Measurements from ENCODE around the gene ZNF701. TPM values are rescaled to one million over a fixed set of nuclear protein-coding genes. Genes with fewer than 3 reads are reported as not detected.

The ZNF701 gene
- total and polyA plus RNA-seq, 2 experiments from 2014 or later = 8.5 to 24.7 TPM

DNA sequence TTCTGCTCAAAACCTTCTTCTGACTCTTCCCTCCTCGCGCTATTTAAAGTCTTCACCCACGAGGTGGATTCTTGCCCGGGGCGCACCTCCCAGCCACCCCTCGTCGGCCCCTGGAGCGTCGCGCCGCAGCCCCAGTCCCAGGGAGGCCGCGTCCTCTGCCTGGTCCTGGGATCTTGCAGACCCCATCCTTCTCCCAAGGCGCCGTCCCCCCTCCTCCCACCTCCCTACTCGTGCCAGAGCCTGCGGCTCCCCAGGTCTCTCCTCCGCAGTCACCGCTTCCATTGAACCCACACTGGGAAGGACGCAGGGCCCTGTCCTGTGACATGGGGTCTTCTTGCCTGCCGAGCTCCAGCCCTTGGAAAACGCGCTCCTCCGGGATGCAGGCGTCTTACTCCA lies 42.1 kb upstream of the ZNF701 start (continued):
- TF ChIP-seq, protein P1, sequence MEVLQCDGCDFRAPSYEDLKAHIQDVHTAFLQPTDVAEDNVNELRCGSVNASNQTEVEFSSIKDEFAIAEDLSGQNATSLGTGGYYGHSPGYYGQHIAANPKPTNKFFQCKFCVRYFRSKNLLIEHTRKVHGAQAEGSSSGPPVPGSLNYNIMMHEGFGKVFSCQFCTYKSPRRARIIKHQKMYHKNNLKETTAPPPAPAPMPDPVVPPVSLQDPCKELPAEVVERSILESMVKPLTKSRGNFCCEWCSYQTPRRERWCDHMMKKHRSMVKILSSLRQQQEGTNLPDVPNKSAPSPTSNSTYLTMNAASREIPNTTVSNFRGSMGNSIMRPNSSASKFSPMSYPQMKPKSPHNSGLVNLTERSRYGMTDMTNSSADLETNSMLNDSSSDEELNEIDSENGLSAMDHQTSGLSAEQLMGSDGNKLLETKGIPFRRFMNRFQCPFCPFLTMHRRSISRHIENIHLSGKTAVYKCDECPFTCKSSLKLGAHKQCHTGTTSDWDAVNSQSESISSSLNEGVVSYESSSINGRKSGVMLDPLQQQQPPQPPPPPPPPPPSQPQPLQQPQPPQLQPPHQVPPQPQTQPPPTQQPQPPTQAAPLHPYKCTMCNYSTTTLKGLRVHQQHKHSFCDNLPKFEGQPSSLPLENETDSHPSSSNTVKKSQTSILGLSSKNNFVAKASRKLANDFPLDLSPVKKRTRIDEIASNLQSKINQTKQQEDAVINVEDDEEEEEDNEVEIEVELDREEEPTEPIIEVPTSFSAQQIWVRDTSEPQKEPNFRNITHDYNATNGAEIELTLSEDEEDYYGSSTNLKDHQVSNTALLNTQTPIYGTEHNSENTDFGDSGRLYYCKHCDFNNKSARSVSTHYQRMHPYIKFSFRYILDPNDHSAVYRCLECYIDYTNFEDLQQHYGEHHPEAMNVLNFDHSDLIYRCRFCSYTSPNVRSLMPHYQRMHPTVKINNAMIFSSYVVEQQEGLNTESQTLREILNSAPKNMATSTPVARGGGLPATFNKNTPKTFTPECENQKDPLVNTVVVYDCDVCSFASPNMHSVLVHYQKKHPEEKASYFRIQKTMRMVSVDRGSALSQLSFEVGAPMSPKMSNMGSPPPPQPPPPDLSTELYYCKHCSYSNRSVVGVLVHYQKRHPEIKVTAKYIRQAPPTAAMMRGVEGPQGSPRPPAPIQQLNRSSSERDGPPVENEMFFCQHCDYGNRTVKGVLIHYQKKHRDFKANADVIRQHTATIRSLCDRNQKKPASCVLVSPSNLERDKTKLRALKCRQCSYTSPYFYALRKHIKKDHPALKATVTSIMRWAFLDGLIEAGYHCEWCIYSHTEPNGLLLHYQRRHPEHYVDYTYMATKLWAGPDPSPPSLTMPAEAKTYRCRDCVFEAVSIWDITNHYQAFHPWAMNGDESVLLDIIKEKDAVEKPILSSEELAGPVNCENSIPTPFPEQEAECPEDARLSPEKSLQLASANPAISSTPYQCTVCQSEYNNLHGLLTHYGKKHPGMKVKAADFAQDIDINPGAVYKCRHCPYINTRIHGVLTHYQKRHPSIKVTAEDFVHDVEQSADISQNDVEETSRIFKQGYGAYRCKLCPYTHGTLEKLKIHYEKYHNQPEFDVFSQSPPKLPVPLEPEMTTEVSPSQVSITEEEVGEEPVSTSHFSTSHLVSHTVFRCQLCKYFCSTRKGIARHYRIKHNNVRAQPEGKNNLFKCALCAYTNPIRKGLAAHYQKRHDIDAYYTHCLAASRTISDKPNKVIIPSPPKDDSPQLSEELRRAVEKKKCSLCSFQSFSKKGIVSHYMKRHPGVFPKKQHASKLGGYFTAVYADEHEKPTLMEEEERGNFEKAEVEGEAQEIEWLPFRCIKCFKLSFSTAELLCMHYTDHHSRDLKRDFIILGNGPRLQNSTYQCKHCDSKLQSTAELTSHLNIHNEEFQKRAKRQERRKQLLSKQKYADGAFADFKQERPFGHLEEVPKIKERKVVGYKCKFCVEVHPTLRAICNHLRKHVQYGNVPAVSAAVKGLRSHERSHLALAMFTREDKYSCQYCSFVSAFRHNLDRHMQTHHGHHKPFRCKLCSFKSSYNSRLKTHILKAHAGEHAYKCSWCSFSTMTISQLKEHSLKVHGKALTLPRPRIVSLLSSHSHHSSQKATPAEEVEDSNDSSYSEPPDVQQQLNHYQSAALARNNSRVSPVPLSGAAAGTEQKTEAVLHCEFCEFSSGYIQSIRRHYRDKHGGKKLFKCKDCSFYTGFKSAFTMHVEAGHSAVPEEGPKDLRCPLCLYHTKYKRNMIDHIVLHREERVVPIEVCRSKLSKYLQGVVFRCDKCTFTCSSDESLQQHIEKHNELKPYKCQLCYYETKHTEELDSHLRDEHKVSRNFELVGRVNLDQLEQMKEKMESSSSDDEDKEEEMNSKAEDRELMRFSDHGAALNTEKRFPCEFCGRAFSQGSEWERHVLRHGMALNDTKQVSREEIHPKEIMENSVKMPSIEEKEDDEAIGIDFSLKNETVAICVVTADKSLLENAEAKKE (CRISPR knock-in tag; IDR thresholded peaks at IDR 0.05) = no peak
- TF ChIP-seq, protein P2, sequence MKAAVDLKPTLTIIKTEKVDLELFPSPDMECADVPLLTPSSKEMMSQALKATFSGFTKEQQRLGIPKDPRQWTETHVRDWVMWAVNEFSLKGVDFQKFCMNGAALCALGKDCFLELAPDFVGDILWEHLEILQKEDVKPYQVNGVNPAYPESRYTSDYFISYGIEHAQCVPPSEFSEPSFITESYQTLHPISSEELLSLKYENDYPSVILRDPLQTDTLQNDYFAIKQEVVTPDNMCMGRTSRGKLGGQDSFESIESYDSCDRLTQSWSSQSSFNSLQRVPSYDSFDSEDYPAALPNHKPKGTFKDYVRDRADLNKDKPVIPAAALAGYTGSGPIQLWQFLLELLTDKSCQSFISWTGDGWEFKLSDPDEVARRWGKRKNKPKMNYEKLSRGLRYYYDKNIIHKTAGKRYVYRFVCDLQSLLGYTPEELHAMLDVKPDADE (IDR thresholded peaks at IDR 0.05) = no peak
- no peak for TF ChIP-seq CREB1 (CRISPR knock-in tag; IDR thresholded peaks at IDR 0.05; ENCODE audit: low read depth)

DNA sequence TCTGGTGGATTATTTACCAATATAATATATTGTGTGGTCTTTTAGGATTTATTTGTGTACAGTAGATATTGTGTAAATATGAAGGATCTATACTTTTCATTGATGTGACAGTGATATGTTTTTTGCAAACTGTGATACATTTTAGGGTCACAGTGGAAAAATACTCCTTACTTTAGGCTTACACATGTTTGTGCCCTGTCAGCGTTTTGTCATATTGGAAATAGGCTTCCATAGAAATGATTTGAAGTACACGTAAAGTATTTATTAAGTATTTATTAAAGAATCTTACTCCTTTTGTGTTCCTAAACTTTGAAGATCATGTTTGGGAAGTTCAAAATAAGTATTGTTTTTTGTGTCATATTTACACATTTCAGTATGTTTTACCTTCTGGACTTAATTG lies 37.6 kb upstream of the ZNF701 start:
- H3K4me1 Mint-ChIP-seq = peaks cover 24% of the 10 kb centered on the region
- H4K20me1 ChIP-seq (replicated peaks; ENCODE audit: insufficient read depth) = peaks cover 4% of the 10 kb centered on the region
- no peaks in the 10 kb centered on the region for H3K9me2 ChIP-seq (ENCODE audit: insufficient read depth)
- H3K4me3 ChIP-seq = no peak overlapping the region
- H3K27me3 ChIP-seq (ENCODE audit: insufficient read depth) = peaks cover 8% of the 10 kb centered on the region
- no peaks in the 10 kb centered on the region for H3K36me3 ChIP-seq (ENCODE audit: insufficient read depth)
- no peak for DNase-seq (ENCODE audit: low spot score)
- H3K4me1 ChIP-seq (ENCODE audit: insufficient read depth) = no peaks in the 10 kb centered on the region; the same call in 1 of the 2 replicates
- no peak overlapping the region for H2AFZ ChIP-seq
- no peaks in the 10 kb centered on the region; the same call in 2 of the 3 replicates for H3K36me3 Mint-ChIP-seq (ENCODE audit: low read depth)
- no peak overlapping the region for H3K27ac ChIP-seq (ENCODE audit: low read depth)
- no peaks in the 10 kb centered on the region for H3K9me3 Mint-ChIP-seq
- H3K4me2 ChIP-seq = no peak overlapping the region
- no peak overlapping the region for H3K4me3 Mint-ChIP-seq
- peaks cover 27% of the 10 kb centered on the region for H3K27me3 Mint-ChIP-seq (ENCODE audit: insufficient read depth, low read depth, poor library complexity)
- H3K27ac Mint-ChIP-seq = no peak overlapping the region
- H3F3A ChIP-seq (replicated peaks; ENCODE audit: low read depth) = peaks cover 7% of the 10 kb centered on the region; the same call in 1 of the 2 replicates
- no peak for ATAC-seq
- H3K79me2 ChIP-seq (replicated peaks; ENCODE audit: insufficient read depth) = peaks cover 24% of the 10 kb centered on the region
- TF ChIP-seq JUNB (IDR thresholded peaks at IDR 0.05; ENCODE audit: unreplicated experiment) (no peak), ZNF114 (CRISPR knock-in tag; IDR thresholded peaks at IDR 0.05) (no peak), NANOG (IDR thresholded peaks at IDR 0.05; ENCODE audit: borderline replicate concordance) (no peak)
- TF ChIP-seq, protein P1 (CRISPR knock-in tag; IDR thresholded peaks at IDR 0.05) = no peak
- TF ChIP-seq, protein P2 (IDR thresholded peaks at IDR 0.05) = no peak

Measured in GM23338 (cell line).